GM18505 (cell line): ENCODE measurements around the gene SLC5A11.
"Not testable (repeated sequence)": the region's sequence is repeated elsewhere in the genome, so short reads cannot be mapped to it uniquely, and the experiment has no call there.

Experiments used
- ATAC-seq: cut with Tn5 transposase; IDR thresholded peaks from one replicate; pipeline ENCODE4 v1.9.1; 2021; ENCODE audit not compliant: unreplicated experiment
- POLR2A ChIP-seq: IDR thresholded peaks from 4 replicates; pipeline ENCODE4 v1.6.1; 2011; ENCODE audit warnings: borderline replicate concordance; ENCODE audit not compliant: insufficient read depth, insufficient read length; ENCODE audit errors: extremely low read depth

SLC5A11 gene

DNA sequence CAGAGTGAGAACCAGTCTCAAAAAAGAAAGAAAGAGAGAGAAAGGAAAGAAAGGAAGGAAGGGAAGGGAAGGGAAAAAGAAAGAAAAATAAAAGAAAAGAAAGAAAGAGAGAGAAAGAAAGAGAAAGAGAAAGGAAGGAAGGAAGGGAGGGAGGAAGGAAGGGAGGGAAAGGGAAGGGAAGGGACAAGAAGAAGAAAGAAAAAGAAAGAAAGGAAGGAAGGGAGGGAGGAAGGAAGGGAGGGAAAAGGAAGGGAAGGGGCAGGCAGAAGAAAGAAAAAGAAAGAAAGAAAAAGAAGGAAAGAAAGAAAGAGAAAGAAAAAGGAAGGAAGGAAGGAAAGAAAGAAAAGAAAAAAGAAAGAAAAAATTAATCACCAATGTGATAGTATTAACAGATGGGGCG lies 15.7 kb downstream of the SLC5A11 start:
- ATAC-seq, result no peak
- TF ChIP-seq POLR2A, result no peak

DNA sequence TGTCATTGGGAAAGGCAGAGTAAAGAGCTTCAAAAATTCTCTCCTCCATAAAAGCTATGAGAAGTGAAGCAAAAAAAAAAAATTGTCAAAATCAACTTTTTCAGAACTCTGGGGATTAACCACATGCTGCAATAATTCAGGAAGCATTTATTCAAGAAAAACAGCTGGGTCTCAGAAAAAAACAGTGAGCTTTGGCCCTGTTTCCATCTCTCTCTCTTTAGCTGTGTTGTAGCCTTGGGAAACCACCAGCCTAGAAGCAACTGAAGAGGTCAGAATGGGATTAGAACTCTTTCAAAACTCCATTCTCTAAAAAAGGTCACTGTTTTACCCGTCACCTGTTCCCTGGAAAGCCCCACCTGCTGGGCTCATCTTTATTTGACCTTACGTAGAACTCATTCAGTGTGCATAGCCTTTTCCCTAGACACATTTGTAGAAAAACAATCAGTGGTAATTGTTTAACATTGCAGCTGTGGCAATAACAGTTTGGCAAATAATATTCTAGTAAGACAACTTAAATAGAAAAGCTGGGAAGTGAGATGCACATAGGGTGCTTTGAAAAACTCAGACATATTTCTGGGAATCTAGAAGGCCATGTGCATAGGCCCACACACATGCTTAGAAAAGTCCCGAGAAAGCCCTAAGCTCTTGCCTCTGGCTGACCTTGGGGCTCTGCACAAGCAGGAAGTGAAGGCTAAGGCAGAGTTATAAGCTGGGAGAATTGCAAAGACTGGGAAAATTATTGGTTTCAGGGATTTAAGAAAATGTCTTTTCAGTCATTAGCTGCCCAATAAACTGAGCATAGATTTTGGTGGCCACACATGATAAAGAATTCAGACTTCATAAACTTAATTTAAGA lies 18.0 kb downstream of the SLC5A11 start:
- no peak for TF ChIP-seq POLR2A
- no peak for ATAC-seq

DNA sequence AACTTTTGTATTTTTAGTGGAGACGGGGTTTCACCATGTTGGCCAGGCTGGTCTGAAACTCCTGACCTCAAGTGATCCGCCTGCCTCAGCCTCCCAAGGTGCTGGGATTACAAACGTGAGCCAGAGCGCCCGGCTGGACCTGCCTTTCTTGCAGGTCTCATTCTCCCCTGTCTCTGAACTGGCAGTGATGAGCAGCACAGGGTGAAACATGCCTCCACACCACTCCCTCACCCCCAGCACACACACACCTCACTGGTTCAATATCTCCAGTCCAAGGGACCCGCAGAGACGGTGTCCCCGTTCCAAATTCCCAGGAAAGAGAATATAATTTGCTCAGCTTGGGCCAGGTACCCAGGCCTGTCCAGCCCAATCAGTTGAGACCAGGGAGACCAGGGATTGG lies 23.3 kb downstream of the SLC5A11 start:
- TF ChIP-seq POLR2A, result no peak
- no peak for ATAC-seq

DNA sequence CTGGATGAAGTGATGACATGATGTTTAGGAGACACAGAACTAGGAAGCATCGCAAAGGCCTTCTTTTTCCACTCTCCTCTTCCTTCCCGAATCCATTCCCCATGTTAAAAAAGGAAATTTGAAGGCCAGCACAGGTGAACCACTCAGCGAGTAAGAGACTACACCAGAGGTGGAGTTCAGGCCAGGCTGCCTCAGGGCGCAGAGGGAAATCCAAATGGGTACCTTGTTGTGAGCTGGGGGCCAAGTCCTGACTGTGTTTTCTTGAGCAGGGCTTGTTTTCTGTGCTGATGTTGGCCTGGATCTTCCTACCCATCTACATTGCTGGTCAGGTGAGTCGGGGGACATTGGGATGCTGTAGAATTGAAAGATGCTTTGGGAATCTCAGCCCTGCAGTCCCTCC lies 26.1 kb downstream of the SLC5A11 start:
- no peak for ATAC-seq

DNA sequence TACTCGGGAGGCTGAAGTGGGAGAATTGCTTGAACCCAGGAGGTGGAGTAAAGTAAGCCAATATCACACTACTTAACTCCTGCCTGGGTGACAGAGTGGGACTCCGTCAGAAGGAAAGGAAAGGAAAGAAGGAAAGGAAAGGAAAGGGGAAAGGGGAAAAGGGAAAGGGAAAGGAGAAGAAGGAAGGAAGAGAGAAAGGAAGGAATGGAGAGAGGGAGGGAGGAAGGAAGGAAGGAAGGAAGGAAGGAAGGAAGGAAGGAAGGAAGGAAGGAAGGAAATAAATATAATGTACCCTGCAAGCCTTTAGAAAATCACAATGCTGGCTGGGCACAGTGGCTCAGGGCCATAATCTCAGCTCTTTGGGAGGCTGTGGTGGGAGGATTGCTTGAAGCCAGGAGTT lies 27.3 kb downstream of the SLC5A11 start:
- no peak for TF ChIP-seq POLR2A
- no peak for ATAC-seq

More for the DNA sequence above, 26.1 kb downstream of the SLC5A11 start:
- TF ChIP-seq POLR2A, result no peak

DNA sequence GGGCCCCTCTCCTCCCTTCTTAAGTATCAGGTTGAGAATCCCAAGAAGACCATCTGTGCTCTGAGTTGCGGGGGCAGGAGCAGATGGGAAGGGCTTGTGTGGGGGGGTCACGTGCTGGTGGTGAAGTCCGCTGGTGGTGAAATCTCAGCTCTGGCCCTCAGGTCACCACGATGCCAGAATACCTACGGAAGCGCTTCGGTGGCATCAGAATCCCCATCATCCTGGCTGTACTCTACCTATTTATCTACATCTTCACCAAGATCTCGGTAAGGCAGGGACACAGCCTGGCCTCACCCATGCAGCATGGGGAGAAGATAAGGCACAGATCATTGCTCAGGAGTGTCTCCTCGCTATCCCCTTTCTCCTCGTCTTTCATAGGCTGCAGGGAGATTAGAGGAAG lies 29.7 kb downstream of the SLC5A11 start:
- TF ChIP-seq POLR2A, result no peak
- no peak for ATAC-seq

DNA sequence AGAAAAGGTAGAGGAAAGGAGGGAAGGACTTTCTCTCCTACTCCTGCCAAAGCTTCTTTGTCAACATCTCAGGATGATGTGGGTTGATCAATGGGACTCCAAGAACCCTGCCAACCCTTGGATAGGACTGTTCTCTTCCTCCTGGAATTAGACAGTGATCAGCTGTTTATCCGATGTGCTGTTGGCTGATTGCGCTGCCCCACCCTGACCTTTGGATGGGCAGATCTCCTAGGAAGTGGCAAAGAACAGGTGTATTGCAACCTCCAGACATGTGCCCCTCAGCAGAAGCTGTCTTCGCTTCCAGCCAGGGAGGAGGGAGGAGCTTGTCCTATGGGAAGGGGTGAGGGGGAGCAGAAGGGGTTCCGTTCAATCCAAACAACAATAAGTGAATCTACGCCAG lies 30.5 kb downstream of the SLC5A11 start:
- ATAC-seq, result no peak
- no peak for TF ChIP-seq POLR2A

DNA sequence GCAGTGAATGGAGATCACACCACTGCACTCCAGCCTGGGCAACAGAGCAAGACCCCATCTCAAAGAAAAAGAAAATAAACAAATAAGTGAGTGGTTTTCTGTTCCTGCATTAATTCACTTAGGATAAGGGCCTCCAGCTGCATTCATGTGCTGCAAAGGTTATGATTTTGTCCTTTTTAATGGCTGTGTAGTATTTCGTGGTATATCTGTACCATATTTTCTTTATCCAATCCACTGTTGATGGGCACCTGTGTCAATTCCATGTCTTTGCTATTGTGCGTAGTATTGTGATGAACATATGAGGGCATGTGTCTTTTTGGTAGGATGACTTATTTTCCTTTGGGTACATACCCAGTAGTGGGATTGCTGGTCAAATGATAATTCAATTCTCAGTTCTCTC lies 33.9 kb downstream of the SLC5A11 start:
- ATAC-seq, result no peak
- no peak for TF ChIP-seq POLR2A

DNA sequence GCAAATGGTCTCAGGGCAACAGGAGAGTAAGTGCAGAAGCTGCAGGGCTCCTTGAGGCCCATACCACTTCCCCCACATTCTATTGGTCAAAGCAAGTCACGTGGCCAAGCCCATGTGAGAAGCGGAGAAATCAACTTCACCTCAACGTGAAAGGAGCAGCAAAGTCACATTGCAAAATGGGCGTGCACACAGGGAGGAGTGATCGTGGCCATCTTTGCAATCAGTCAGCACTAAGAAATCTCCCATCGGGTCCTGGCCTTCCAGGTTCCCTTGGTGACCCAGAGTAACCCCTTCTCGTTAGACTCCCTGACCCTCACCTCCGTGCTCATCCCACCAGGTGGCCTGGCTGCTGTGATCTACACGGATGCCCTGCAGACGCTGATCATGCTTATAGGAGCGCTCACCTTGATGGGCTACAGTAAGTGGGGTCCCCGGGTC lies 38.0 kb downstream of the SLC5A11 start:
- no peak for TF ChIP-seq POLR2A
- ATAC-seq, result no peak

DNA sequence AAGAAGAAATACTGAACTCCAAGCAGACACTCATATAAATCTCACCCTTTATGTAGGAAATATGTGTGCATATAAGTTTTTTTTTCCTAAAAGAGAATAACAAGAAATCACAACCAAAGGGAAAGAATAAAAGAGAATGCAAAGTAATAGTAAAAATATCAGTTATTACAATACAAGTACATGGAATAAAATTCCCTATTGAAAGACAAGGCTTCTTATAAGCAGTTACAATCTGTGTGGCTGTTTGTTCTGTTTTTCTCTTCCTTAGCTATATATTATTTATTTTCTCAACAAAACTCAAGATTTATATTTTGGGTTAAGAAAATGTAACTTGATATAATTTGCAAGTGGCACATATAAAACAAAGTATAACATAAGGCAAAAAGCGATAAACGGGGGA lies 41.7 kb downstream of the SLC5A11 start:
- ATAC-seq, result no peak
- TF ChIP-seq POLR2A, result no peak

DNA sequence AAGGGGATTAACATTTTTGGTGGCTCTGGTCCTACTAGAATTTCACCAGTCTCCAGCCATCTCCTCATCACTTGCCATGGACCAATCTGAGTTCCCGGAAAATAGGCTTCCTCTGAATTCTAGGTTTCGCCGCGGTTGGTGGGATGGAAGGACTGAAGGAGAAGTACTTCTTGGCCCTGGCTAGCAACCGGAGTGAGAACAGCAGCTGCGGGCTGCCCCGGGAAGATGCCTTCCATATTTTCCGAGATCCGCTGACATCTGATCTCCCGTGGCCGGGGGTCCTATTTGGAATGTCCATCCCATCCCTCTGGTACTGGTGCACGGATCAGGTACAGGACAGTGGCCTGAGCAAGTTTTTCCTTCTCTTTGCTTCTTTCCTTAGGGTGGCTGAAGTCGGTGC lies 45.0 kb downstream of the SLC5A11 start:
- no peak for ATAC-seq
- no peak for TF ChIP-seq POLR2A

DNA sequence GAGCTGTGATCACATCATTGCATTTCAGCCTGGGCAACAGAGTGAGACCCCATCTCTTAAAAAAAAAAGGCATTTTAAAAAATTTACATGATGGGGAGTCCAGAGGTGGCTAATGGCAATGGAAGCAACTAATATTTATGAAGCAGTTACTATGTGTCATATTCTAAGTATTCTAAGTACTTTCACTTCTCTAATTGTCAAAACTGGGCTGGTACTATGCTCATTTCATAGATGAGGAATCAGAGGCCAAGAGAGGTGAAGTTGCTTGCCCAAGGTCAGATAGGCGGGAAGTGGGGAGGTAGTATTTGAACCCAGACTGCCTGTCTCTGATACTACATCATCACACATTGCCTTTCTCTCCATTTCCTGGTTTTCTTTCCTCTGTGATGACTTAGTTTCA lies 50.7 kb downstream of the SLC5A11 start:
- no peak for TF ChIP-seq POLR2A
- ATAC-seq, result peak; percentile 70

DNA sequence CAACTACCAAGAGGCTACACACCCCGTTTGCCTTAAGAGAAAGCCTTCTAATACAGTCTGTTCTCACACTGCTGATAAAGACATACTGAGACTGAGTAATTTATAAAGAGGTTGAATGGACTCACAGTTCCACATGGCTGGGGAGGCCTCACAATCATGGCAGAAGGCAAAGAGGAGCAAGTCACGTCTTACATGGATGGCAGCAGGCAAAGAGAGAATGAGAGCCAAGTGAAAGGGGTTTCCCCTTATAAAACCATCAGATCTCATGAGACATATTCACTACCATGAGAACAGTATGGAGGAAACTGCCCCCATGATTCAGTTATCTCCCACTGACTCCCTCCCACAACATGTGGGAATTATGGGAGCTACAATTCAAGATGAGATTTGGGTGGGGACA lies 51.8 kb downstream of the SLC5A11 start:
- not testable (repeated sequence) for ATAC-seq

DNA sequence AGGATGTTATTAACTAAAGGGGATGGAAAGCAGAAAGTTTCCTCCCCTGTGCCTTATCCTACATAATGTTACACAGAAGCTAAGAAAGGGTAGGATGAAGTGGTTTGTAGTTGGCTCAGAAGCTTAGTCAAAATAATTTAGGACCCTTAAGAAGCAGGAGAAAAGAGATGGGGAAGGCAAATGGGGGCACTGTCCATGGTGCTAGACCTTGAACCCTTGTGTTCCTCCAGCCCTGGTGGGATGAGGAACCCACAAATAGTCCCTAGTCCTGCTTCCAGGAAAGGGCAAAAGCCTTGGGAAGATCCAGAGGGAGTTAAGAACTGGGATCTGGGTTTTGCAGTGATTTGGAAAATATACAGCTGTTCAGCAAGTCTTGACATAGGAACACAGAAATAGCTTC lies 54.5 kb downstream of the SLC5A11 start:
- TF ChIP-seq POLR2A, result no peak
- ATAC-seq, result no peak
